SH-SY5Y (cell line): Measurements from ENCODE around the gene LAMA5.

Experiments used
- GATA2 ChIP-seq: IDR thresholded peaks from 2 replicates; pipeline ENCODE4 v1.6.1; 2011; ENCODE audit warnings: mild to moderate bottlenecking, low read depth, low read length
- GATA3 ChIP-seq: IDR thresholded peaks from 2 replicates; pipeline ENCODE4 v1.6.1; 2011; ENCODE audit warnings: low read depth, mild to moderate bottlenecking, low read length, moderate library complexity

GRCh38 chr20:62323980-62324906, 42.9 kb downstream of the LAMA5 start:
- TF ChIP-seq GATA2 = no peak
- TF ChIP-seq GATA3 = no peak
